ENCODE data around the gene STBD1. TPM values are rescaled to one million over a fixed set of nuclear protein-coding genes. Genes with fewer than 3 reads are reported as not detected.

The STBD1 gene
- total RNA-seq, 1 experiment from 2014 or later: 7.3 TPM

GRCh38 chr4:76308548-76308947, 2.0 kb downstream of the STBD1 start:
- peaks cover 3% of the 10 kb centered on the region; the same call in 1 of the 2 replicates for H3K36me3 ChIP-seq (ENCODE audit: low read depth, low read length)
- ChIA-PET CTCF (interaction anchor here (0.6 kb wide), 1 partner anchor 64 kb away, joined by 5 read pairs; no protein-coding TSS in a partner anchor), POLR2A (ENCODE audit: unreplicated experiment) (no interaction called here)
- H3K4me1 ChIP-seq (ENCODE audit: insufficient read depth, low read length): peaks cover 18% of the 10 kb centered on the region
- BruUV-seq (replicated peaks): no TSS peak
- H3K27ac ChIP-seq (ENCODE audit: low read length): no peak overlapping the region
- no peaks in the 10 kb centered on the region for H3K27me3 ChIP-seq (ENCODE audit: low read length)
- no peak overlapping the region; the same call in none of the 2 replicates for H3K4me2 ChIP-seq (ENCODE audit: low read length)
- intact Hi-C loops (cut with micrococcal nuclease): loop anchor here (10.0 kb wide), 3 partner anchors 66 to 196 kb away; partner anchors contain the start of gene SCARB2
- TF ChIP-seq CTCF (conservative IDR thresholded peaks at IDR 0.05; ENCODE audit: low read depth, low read length) (no peak), EZH2phosphoT487 (IDR thresholded peaks at IDR 0.05; ENCODE audit: borderline replicate concordance, low read length) (no peak), EZH2 (IDR thresholded peaks at IDR 0.05; ENCODE audit: low read length, unreplicated experiment) (no peak)
- H3K9me2 ChIP-seq (replicated peaks; ENCODE audit: low read length): no peaks in the 10 kb centered on the region
- no peak overlapping the region for H3K9ac ChIP-seq (ENCODE audit: low read length)
- no peak overlapping the region for H2AFZ ChIP-seq (ENCODE audit: low read length)
- ATAC-seq: no peak
- H3K4me3 ChIP-seq (ENCODE audit: low read length): no peak overlapping the region
- DNase-seq: no peak
- no peaks in the 10 kb centered on the region for H3K9me3 ChIP-seq (ENCODE audit: low read length)
- no peaks in the 10 kb centered on the region for H3F3A ChIP-seq (ENCODE audit: low read length, unreplicated experiment)
- no peaks in the 10 kb centered on the region for H4K20me1 ChIP-seq (ENCODE audit: low read length)
- H3K79me2 ChIP-seq (ENCODE audit: low read length): peaks cover 45% of the 10 kb centered on the region

DNA sequence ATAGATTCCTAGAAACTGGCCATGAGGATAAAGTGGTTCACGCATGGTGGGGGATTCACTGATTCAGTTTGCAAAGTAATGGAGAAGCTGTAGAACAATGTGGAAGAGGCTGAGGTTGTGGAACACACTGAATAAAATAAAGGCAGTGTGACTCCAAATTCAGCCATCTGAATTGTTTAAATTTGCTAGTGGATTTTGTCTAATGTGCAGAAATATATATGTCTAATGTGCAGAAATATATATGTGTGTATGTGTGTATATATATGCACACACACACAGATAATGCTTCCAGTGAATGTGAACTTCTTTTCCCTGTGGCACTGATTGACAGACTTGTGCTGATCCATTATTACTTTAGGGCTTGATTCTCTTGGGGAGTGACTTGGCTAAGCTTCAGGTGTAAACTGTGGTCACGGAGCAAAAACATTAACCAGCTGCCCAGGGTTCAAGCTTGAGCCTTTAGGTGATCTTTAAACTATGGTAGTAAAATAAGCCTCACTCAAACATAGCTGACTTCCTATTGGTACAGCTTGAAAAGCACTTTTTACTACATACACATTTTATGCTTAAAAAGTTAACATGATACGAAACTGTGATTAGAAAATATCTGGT, 3.5 kb downstream of the STBD1 start:
- Histone ChIP-seq H3K9me3 (ENCODE audit: low read length) (no peaks in the 10 kb centered on the region), H3K79me2 (ENCODE audit: low read length) (peaks cover 39% of the 10 kb centered on the region), H3K27ac (ENCODE audit: low read length) (no peak overlapping the region), H2AFZ (ENCODE audit: low read length) (no peak overlapping the region), H3K4me3 (ENCODE audit: low read length) (no peak overlapping the region), H3K9me2 (replicated peaks; ENCODE audit: low read length) (no peaks in the 10 kb centered on the region), H3K9ac (ENCODE audit: low read length) (no peak overlapping the region), H3K36me3 (ENCODE audit: low read depth, low read length) (peaks cover 3% of the 10 kb centered on the region; the same call in 1 of the 2 replicates), H4K20me1 (ENCODE audit: low read length) (no peaks in the 10 kb centered on the region), H3K27me3 (ENCODE audit: low read length) (no peaks in the 10 kb centered on the region), H3F3A (ENCODE audit: low read length, unreplicated experiment) (no peaks in the 10 kb centered on the region), H3K4me1 (ENCODE audit: insufficient read depth, low read length) (peaks cover 14% of the 10 kb centered on the region), H3K4me2 (ENCODE audit: low read length) (no peak overlapping the region)
- intact Hi-C loops (cut with micrococcal nuclease): loop anchor here (10.0 kb wide), 3 partner anchors 65 to 195 kb away; partner anchors contain the start of gene SCARB2
- ATAC-seq (no peak), DNase-seq (no peak)
- ChIA-PET POLR2A (ENCODE audit: unreplicated experiment) (no interaction called here), CTCF (no interaction called here)
- TF ChIP-seq CTCF (conservative IDR thresholded peaks at IDR 0.05; ENCODE audit: low read depth, low read length): no peak
- no TSS peak for BruUV-seq (replicated peaks)

DNA sequence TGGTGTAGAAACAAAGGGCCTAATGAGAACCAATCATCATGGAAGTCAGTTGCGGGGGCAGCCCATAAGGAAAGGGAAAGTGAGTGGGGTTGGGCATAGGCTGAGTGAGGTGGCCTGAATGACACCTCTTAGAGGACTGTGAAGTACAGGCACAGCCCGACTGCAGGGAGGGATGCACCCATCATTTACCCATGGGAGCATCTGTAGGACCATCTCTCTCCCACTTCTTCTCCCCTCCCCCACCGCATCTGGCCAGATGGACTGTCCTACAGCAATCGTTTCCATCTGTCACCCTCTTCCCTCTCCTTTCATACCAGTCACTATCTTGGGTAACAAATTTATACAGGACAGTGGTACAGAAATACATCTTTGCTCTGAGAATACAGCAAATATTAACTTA, 4.2 kb downstream of the STBD1 start:
- Histone ChIP-seq H3K36me3 (ENCODE audit: low read depth, low read length) (peaks cover 3% of the 10 kb centered on the region; the same call in 1 of the 2 replicates), H3K27me3 (ENCODE audit: low read length) (no peaks in the 10 kb centered on the region), H3K9me2 (replicated peaks; ENCODE audit: low read length) (no peaks in the 10 kb centered on the region), H3K27ac (ENCODE audit: low read length) (no peak overlapping the region), H3F3A (ENCODE audit: low read length, unreplicated experiment) (no peaks in the 10 kb centered on the region), H3K79me2 (ENCODE audit: low read length) (peaks cover 33% of the 10 kb centered on the region), H3K9me3 (ENCODE audit: low read length) (no peaks in the 10 kb centered on the region), H2AFZ (ENCODE audit: low read length) (no peak overlapping the region), H3K4me3 (ENCODE audit: low read length) (no peak overlapping the region), H3K4me2 (ENCODE audit: low read length) (no peak overlapping the region), H3K9ac (ENCODE audit: low read length) (no peak overlapping the region), H3K4me1 (ENCODE audit: insufficient read depth, low read length) (0 out of 2 replicates have a peak, but pooled peaks cover 8% of the 10 kb centered on the region), H4K20me1 (ENCODE audit: low read length) (no peaks in the 10 kb centered on the region)
- ChIA-PET POLR2A (ENCODE audit: unreplicated experiment) (no interaction called here), CTCF (no interaction called here)
- DNase-seq (no peak), ATAC-seq (no peak)
- TF ChIP-seq CTCF (conservative IDR thresholded peaks at IDR 0.05; ENCODE audit: low read depth, low read length) (no peak), EZH2 (IDR thresholded peaks at IDR 0.05; ENCODE audit: low read length, unreplicated experiment) (no peak)
- no TSS peak for BruUV-seq (replicated peaks)
- intact Hi-C loops (cut with micrococcal nuclease): no loop called here

Data from PC-3 (cell line).